Kidney (tissue), 14 donors: ENCODE measurements around the gene C3orf22. TPM values are rescaled to one million over a fixed set of nuclear protein-coding genes. Genes with fewer than 3 reads are reported as not detected.

Experiments
- DNase-seq, 5 donors: peaks; one replicate each; pipeline ENCODE4 v3.0.0-alpha.2; 2013 to 2020
- FAIRE-seq: peaks from 2 replicates; lab custom pipeline; 2012; peaks lifted over from hg19 to GRCh38; lab: Jason Lieb, UNC
- H3K27ac ChIP-seq, 2 donors: one replicate each; pipeline ENCODE4 v1.7.0; 2013; ENCODE audit warnings: low read depth in 2 of 2, low read length in 2 of 2, inconsistent platforms in 1 of 2
- H3K27me3 ChIP-seq: one replicate; pipeline ENCODE4 v1.7.1; 2013; ENCODE audit warnings: low read length, inconsistent platforms; ENCODE audit not compliant: control insufficient read depth, insufficient read depth
- H3K36me3 ChIP-seq, 3 donors: one replicate each; pipeline versions ENCODE4 v1.7.0 to v1.7.1; 2013; ENCODE audit warnings: low read length in 3 of 3, control low read depth in 1 of 3, inconsistent platforms in 1 of 3; ENCODE audit not compliant: insufficient read depth in 3 of 3, control insufficient read depth in 2 of 3
- H3K4me1 ChIP-seq, 3 donors: one replicate each; pipeline versions ENCODE4 v1.7.0 to v1.7.1; 2013; ENCODE audit warnings: low read length in 3 of 3, inconsistent platforms in 1 of 3, low read depth in 1 of 3; ENCODE audit not compliant: control insufficient read depth in 2 of 3, insufficient read depth in 2 of 3
- H3K4me3 ChIP-seq, 3 donors: one replicate each; pipeline versions ENCODE4 v1.7.0 to v1.8.1; 2013; ENCODE audit warnings: low read length in 3 of 3, control low read depth in 1 of 3, inconsistent platforms in 1 of 3
- H3K9ac ChIP-seq, 3 donors: one replicate each; pipeline versions ENCODE4 v1.7.0 to v1.7.1; 2013; ENCODE audit warnings: low read length in 3 of 3, control low read depth in 1 of 3, inconsistent platforms in 1 of 3
- H3K9me3 ChIP-seq, 3 donors: one replicate each; pipeline versions ENCODE4 v1.7.0 to v1.7.1; 2013; ENCODE audit warnings: low read length in 3 of 3, control low read depth in 1 of 3, inconsistent platforms in 1 of 3; ENCODE audit not compliant: control insufficient read depth in 2 of 3, insufficient read depth in 1 of 3
- intact Hi-C: fragments of 100-400 bp; cut with DNase I; formaldehyde crosslinking; loops from one replicate; pipeline ENCODE4 v1.11.1; 2022
- polyA plus RNA-seq: library from polyadenylated mRNA; stranded (reverse); fragments of 350-450 nt; fragmentation: Illumina TruSeq; extraction: RNeasy Lipid Tissue Mini Kit (QIAGEN cat#74804); gene quantifications from one replicate; pipeline ENCODE4 v1.2.3, GENCODE V29; 2014; ENCODE audit warnings: low read depth, low replicate concordance; ENCODE audit not compliant: insufficient read depth
- total RNA-seq: library from RNA; stranded (reverse); fragmentation: NEBNext Ultra II Directional; extraction: Animal tissue kit (Norgen Biotek cat#: 25700); gene quantifications from one replicate; pipeline ENCODE4 v1.2.1, GENCODE V29; 2021
- TF ChIP-seq, protein P1 (sequence below): IDR thresholded peaks from 3 replicates; pipeline ENCODE4 v1.5.1; 2012; ENCODE audit warnings: mild to moderate bottlenecking, moderate library complexity, borderline replicate concordance; ENCODE audit not compliant: insufficient read depth; ENCODE audit errors: extremely low read depth
- donor health status: control.
- donor health status: control.
- donor health status: control.
- donor health status: control.
- donor health status: control.
- donor health status: DM: yes; HTN: yes; CAD: no.
- donor health status: Normal renal cell carcinoma (clear cell type).

C3orf22 gene
- total and polyA plus RNA-seq, 2 donors from 2014 or later, result not detected

DNA sequence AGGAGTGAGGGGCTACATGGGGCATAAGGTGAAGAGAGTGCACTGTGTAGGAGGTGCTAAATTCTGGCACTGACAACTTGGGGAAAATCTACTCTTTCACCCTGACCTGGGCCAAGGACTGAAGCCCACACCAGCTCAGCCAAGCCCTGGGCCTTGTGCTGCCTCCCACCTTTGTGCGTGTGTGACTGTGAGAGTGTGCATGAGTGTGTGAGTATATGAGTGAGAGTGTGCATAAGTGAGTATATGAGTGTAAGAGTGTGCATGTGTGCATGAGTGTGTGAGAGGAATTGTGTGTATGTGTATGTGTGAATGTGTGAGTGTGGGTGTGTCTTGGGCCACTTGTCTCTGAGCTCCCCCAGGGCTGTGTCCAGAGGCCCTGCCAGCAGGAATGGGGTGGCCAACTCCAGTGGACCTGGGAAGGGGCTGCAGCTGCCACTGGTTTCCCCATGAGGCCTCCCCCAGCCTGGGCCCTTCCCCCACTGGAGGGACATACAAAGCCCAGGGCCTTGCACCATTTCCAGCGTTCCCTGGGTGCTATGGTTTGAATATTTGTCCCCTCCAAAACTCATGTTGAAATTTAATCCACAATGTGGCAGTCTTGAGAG, 15.2 kb downstream of the C3orf22 start:
- FAIRE-seq, result no peak
- no peaks in the 10 kb centered on the region for H3K36me3 ChIP-seq
- H3K27me3 ChIP-seq, result peaks cover 5% of the 10 kb centered on the region
- peak in 2 of 5 donors; percentile 5 to 40 for DNase-seq
- no peaks in the 10 kb centered on the region for H3K9me3 ChIP-seq
- TF ChIP-seq, protein P1, sequence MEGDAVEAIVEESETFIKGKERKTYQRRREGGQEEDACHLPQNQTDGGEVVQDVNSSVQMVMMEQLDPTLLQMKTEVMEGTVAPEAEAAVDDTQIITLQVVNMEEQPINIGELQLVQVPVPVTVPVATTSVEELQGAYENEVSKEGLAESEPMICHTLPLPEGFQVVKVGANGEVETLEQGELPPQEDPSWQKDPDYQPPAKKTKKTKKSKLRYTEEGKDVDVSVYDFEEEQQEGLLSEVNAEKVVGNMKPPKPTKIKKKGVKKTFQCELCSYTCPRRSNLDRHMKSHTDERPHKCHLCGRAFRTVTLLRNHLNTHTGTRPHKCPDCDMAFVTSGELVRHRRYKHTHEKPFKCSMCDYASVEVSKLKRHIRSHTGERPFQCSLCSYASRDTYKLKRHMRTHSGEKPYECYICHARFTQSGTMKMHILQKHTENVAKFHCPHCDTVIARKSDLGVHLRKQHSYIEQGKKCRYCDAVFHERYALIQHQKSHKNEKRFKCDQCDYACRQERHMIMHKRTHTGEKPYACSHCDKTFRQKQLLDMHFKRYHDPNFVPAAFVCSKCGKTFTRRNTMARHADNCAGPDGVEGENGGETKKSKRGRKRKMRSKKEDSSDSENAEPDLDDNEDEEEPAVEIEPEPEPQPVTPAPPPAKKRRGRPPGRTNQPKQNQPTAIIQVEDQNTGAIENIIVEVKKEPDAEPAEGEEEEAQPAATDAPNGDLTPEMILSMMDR, result no peak
- no peak overlapping the region for H3K4me3 ChIP-seq
- no peak overlapping the region for H3K27ac ChIP-seq
- H3K4me1 ChIP-seq, result peaks cover 0 to 3% (median 3%) of the 10 kb centered on the region in 3 donors
- intact Hi-C loops, result no loop called here
- no peak overlapping the region for H3K9ac ChIP-seq

DNA sequence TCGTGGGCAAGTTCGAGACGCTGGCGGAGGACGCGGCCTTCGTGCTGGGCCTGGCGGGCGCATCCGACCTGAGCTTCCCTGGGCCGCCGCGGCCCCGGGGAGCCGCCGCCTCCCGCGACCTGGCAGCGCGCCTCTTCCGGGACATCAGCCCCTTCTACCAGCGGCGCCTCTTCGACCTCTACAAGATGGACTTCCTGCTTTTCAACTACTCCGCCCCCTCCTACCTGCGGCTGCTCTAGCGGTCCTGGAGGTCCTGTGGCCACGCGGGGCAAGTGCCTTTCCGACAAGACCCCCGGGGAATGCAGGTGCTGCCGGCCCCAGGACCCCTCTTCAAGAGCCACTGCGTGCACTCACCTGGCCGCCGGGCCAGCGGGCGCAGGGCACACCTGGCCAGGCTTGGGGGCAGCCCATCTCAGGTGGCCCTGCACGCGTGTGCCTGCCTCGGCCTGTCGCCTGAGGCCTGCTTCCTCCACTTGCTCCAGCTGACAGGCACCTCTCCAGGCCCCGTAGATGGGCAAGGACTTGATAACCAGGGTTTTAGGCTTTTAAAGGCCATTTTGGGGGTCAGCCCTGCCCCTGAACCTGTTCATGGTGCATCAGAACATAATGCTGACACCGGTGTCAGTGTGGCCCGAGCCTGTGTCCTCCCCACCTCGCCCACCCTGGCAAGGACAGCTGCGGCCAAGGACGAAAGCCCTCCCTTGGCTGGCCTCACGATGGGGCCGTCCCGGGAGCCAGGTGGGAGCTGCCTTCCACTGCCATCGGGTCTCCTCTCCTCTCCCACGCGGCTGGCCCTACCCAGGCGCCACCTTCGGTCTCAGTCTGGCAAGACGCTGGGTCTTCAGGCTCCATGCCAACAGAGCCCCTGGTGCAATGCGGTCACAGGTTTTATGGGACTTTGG, 16.1 kb downstream of the C3orf22 start:
- Histone ChIP-seq H3K36me3 (no peaks in the 10 kb centered on the region), H3K9me3 (no peaks in the 10 kb centered on the region), H3K27ac (no peak overlapping the region), H3K27me3 (peaks cover 5% of the 10 kb centered on the region), H3K9ac (no peak overlapping the region), H3K4me1 (peaks cover 0 to 3% (median 3%) of the 10 kb centered on the region in 3 donors), H3K4me3 (no peak overlapping the region)
- TF ChIP-seq, protein P1, result no peak
- intact Hi-C loops, result no loop called here
- DNase-seq (peak in 3 of 5 donors; percentile 7 to 70 (median 39)), FAIRE-seq (no peak)

DNA sequence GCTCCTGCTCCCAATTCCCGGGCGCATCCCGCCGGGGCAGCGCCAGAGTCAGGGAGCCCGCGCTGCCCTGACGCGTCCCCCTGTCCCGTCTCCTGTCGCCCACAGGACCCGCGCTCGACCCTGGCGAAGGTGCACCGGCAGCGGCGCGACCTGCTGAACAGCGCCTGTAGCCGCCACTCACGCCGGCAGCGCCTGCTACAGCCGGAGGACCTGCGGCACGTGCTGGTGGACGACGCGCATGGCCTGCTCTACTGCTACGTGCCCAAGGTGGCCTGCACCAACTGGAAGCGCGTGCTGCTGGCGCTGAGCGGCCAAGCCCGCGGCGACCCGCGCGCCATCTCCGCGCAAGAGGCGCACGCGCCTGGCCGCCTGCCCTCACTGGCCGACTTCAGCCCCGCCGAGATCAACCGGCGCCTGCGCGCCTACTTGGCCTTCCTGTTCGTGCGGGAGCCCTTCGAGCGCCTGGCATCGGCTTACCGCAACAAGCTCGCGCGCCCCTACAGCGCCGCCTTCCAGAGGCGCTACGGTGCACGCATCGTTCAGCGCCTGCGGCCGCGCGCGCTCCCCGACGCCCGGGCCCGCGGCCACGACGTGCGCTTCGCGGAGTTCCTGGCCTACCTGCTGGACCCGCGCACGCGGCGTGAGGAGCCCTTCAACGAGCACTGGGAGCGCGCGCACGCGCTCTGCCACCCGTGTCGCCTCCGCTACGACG, 16.9 kb downstream of the C3orf22 start:
- H3K4me3 ChIP-seq, result no peak overlapping the region
- FAIRE-seq, result no peak
- H3K36me3 ChIP-seq, result no peaks in the 10 kb centered on the region
- H3K9ac ChIP-seq, result no peak overlapping the region
- TF ChIP-seq, protein P1, result no peak
- DNase-seq, result peak; percentile 18 to 70 (median 25)
- intact Hi-C loops, result no loop called here
- no peaks in the 10 kb centered on the region for H3K9me3 ChIP-seq
- peaks cover 0 to 3% (median 3%) of the 10 kb centered on the region in 3 donors for H3K4me1 ChIP-seq
- no peak overlapping the region for H3K27ac ChIP-seq
- peaks cover 5% of the 10 kb centered on the region for H3K27me3 ChIP-seq
